Fibroblast of skin of back (primary cell): ENCODE data around the gene SEPSECS. TPM values are rescaled to one million over a fixed set of nuclear protein-coding genes. Genes with fewer than 3 reads are reported as not detected.

ENCODE experiments used
- DNase-seq: peaks from one replicate; pipeline ENCODE4 v3.0.0-alpha.2; 2013
- polyA plus RNA-seq, 2 experiments: library from polyadenylated mRNA; unstranded; fragments of 120-200 nt; gene quantifications; one replicate each; pipeline ENCODE4 v1.2.1, GENCODE V29; 2013; ENCODE audit not compliant: insufficient read length in 2 of 2

SEPSECS gene
- 2.9 TPM for polyA plus RNA-seq (2013, experiment 1 of 2; ENCODE audit: insufficient read length)
- polyA plus RNA-seq (2013, experiment 2 of 2; ENCODE audit: insufficient read length): 3.2 TPM

DNA sequence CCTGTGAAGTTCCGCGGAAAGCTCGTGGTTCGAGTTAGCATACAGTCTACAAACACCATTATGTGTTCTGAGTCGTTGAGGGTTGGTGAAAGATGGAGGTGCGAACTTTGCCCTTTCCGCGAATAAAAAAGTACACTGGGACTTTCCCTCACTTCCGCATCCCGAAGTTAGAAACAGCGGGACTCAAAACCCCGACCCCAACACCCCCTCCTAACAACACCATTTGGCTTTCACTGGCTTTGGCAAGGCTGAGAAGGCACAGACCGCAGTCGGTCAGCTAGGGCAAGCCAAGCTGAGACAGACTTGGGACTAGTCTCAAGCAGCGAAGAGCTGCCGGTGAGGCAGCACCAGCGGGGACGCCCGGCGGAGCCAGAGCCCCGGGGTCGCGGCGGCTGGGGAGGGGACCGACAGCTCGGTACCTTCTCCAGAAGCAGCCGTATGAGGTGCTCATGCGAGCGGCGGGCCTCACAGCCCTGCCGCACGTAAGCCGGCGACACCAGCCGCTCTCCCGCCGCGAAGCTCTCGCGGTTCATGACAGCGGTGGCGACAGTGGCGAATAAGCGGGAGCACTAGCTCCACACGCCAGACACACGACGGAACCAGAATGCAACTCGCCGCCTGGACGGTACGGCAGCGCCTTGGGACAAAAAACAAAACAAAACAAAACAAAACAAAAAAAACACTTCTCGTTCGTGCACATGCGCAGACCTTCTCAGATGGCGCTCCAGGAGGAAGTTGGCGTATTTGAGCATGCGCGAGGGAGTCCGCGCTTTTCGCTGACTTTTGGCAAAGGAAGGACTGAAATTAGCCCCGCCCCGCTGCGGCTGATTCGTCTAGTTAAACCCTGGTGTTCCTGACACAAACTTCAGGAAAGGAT is at the start of gene SEPSECS:
SEPSECS (minus strand) TSS at position 613 of the 877 bp plus-strand sequence; CDS start at position 533, 80 bp downstream.
- DNase-seq: peak; percentile 96

DNA sequence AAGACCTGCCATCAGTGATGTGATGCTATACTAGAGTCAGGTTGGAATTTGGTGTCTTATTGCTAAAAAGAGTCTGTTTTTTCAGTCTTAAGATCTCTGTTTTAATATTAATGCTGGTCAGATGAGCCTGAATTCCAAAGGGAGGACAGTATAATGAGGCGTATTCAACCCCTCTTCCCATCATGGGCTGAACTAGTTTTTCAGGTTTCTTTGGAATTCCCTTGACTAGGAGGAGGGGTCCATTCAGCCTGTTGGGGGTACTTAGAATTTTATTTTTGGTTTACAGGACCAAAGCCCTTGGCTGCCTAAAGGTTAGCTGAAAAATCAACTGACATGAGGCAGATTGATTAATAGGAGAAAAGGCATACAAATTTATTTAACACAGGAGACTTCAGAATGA is 49.5 kb upstream of the SEPSECS start:
- DNase-seq: no peak

GRCh38 chr4:25207997-25208396 is 47.7 kb upstream of the SEPSECS start:
- DNase-seq: no peak

DNA sequence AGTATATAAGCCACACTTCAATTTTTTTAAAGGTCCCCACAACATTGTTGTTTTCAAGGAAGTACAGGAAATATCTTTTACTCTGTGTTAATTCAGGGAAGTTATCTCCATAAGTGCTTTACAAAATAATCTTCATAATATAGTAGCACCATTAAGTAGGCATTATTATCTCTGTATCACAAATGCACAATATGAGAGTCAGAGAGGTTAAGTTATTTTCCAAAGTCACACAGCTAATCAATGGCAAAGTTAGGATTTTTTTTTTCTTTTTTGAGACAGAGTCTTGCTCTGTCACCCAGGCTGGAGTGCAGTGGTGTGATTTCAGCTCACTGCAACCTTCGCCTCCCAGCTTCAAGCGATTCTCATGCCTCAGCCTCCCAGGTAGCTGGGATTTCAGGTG is 38.5 kb upstream of the SEPSECS start:
- no peak for DNase-seq

DNA sequence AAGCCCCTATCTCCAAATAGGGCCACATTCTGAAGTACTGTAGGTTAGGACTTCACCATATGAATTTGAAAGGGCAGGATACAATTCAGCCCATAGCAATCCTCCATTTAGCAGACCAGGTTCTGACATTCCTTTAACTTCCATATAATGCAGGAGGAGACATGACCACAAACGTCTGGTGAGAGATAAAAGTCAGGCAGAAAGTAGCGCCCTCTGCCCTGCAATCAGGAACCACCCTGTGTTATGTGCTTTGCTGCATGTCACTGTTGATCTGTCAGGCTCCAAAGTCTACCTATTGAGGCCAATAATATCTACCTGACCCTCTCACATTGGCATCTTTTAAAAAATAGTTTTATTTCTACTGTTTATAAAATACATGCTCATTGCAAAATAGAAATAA is 30.2 kb upstream of the SEPSECS start:
- DNase-seq: no peak

DNA sequence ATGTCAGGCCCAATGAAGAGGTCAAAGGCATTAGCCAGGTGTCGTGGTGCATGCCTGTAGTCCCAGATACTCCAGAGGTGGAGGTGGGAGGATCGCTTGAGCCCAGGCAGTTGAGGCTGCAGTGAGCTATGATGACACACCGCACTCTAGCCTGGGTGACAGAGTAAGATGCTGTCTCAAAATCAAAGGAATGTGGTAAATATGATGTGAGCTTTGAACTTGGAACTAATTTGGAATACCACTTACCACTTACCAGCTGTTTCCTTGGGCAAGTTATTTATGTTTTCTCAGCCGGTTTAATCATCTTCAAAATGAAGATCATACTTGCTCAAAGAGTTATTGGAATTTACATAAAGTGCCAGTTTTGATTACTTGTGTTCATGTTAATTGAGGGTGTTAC is 23.8 kb upstream of the SEPSECS start:
- no peak for DNase-seq

DNA sequence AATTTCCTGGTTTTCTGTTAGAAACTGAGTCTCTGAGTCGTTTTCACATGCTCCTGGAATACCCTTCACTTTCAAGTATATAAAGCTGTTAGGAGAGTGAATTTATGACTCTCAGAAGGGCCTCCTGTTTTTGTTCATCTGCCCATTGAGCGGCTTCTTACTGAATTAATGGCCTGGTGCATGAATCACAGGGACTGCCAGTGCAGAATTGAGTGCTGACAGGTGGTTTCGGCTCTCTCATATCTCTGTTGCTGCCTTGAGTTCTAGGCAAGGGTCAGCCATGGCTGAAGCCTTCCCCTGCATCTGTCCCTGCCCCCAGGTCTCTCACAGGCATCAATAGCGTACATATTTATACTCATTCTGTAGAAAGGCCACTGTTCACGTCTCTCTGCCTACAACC is 22.7 kb upstream of the SEPSECS start:
- no peak for DNase-seq

GRCh38 chr4:25180524-25181131 is 20.4 kb upstream of the SEPSECS start:
- peak; percentile 42 for DNase-seq

DNA sequence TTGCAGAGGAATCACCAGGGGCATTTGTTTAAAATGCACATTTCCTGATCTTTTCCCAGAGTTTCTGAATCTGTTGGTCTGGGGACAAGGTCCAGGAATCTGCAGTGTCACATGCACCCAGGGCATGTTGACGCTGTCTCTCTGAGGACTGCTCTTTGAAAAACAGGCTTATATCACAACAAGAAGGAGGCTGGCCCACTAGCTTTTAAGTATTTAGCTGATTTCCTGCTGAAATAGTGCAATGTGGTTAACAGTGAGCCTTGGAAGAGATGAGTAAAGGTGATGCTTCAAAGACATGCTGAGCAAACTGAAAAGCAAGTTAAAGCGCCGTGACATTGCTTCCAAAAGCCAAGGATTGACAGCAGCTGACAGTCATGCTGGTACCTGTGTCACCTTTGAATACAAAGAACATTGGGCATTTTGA is 18.6 kb upstream of the SEPSECS start:
- DNase-seq: no peak

DNA sequence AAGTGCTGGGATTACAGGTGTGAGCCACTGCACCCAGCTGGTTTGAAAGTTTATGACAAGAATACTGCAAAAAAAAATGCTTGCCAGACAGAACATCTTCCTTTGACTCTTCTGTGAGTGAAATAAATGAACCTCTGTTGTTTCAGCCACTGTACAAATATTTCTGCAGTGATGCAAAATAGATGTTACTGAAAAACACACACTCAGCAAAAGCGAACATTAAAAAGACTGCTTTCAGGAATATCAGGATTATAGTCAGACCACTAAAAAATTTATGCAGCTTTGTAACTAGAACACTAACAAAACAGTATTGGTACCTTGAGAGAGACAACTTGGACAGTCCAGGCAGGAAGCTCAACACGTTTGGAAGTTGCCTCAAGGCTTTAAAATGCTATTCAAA is 16.9 kb upstream of the SEPSECS start:
- DNase-seq: no peak

DNA sequence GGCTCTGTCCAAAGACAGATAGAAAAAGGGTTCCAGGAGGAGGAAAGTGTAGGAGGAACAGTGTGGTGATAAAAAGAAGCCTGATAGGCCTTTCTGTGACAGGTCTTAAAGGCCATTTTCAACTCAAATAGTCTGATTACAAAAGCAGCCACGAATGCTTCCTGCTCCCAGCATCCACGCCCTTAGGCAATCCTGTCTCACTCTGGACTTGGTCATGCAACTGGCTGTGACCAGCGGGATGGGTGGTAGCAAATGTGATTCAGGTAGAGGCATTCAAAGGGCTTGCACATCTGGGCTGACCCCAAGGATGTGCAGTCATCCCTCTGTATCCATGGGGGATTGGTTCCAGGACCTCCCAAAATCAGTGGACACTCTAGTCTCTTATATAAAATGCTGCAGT is 14.4 kb upstream of the SEPSECS start:
- peak; percentile 8 for DNase-seq

DNA sequence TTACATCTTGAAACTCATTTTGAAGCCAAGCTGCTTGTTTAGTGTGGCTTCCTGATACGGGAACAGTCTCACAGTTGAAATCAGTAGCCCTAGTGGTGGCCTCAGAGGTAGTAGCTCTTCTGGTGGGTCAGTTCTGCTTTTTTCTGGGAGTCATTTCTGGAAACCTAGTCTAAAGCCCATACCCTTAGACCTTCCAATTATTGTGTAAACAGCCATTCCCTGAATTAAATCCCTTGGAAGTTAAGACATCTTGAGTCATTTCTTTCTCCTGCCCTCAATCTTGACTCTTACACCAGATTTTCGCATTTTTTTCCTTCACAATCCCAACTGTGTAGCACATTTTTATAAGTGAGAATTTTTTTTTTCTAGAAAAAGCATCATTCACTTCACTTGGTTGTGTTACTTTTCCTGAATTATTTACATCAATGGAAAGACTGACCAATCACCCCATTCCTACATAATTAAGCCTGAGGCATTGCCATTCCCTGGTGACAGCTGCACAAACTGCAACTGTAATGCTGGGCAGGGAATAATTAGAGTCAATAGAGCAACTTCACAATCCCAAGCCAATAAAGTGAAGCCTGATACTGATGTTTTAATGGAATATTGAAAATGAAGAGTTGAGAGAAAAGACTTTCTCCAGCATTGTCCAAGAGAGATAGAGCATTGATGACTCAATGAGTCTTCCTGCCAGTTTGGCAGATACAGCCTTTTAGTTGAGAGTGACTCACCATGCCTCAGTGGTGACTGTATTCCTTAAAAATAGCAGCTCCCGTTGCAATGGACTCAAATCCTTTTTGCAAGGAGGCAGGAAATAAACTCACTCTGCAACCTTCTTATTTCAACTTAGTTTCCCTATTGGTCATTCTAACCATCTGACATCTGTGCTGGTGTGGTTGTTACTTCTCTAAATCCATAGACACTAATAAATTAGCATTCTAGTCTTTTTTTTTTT is 13.0 kb upstream of the SEPSECS start:
- peak; percentile 99 for DNase-seq

DNA sequence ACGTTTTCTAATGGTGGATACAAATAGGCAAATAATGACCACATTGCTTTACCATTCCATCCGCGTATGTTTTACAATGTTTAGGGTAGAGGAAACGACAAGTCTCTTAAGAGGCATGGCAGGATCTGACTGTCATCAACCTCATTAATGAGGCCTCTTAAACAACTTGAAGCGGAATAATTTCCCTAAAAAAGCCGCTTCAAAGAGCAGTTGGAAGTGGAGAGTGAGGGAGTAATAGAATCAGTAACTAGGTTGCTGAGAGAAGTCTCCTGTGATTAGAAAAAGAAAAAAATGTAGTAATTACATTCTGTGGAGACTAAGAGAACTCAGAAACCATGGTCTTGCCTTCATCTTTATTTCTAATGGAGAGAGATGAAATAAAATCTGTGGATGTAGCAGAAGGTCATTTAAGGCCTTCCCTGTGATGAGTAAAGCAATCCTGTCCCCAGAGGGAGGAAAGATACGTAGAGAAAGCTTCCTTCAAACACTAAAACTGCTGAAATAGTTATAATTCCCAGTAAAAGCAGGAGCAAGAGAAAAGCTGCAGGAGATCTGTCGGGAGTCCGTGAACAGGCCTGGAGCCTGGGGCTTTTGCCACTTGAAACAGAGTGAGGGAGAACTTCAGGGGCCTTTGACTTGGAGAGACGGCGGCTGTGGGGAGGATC is 11.1 kb upstream of the SEPSECS start:
- peak; percentile 20 for DNase-seq

DNA sequence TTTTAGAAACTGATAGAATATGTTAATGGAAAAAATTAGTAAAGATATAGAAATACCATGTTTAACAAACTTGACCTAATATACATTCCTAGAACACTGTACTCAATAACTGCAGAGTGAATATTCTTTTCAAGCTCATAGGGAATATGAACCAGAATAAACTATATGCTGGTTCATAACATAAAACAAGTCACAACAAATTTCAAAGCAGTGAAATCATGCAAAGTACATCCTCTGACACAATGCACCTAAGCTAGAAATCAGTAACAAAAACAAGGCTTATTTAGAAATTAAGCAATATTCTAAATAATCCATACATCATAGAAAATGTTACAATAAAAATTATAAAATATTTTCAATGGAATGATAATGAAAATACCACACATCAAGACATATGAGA is 9.2 kb upstream of the SEPSECS start:
- DNase-seq: no peak

- DNase-seq: no peak
Observed at GRCh38 chr4:25165916-25166315, 5.7 kb upstream of the SEPSECS start.

- DNase-seq: no peak
Observed at GRCh38 chr4:25163196-25163595, 2.9 kb upstream of the SEPSECS start.

DNA sequence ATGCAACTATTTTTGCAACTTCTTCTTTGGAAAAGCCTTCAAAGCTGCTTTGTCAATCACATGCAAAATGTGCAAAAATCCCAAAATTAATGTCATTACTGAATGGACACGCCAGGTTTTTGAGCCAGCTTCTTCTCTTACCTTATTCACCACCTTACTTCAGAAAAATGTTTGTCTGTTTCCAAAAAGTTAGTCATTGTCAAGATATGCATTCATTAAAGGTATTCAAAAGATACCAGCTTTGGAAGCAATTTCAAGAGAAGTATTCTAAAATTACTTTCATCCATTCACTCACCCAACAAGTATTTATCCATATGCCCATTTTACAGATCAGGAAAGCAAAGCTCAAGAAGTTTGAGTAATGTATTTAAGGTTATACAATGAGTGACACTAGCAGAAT is 2.3 kb upstream of the SEPSECS start:
- no peak for DNase-seq

DNA sequence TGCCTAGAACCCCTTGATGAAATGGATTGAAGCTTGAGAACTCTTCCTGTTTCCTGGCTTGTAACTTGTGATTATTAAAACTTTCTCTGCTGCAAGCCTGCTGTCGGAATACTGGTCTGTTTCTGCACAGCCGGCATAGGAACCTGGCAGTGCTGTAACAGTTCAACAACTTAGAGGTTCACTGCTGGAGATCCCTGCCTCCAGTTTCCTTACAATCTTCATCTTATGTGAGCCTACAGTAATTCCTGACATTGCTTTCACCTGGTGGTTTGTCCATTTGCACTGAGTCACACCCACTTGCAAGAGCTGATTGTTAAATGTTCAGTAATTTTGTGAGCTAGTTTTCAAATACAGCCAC is 1.3 kb upstream of the SEPSECS start:
- no peak for DNase-seq

DNA sequence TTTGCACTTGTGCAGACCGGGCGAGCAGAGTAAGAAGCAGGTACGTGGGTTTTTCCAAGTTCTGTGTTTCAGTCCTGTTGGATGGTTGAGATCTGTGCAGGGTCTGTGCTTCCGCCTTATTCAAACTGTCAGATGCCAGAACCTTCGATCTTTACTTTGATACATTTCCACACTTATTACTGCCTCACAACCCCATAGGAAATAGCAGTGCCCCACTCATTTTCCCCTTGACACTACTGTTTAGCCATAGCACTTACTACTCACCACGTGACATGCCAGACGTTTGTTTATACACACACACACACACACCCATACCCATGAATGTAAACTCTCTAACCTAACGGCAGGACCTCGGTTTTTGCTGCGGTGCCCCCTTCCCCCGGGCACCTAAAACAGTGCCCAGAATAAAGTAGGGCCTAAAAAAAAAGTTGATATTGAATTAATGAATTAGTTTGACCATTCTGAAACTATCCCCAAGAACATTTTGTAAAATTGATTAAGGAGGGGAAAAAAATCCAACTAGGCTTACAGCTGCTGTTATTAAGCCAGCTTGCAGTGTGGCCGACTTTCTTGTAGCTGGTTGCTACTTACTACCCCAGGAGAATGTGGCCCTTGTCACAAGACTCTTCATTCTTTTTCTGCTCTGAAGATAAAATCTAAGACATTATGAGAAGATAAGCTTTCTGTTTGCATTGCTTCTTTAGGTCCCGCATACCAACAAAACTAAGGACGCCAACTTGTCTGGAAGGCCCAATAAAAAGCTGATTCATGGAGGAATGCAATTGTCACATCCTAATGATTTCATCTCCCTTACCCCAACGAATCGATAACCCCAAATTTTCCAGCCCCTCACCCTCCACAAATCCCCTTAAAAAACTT is 704 bp upstream of the SEPSECS start:
- no peak for DNase-seq

- DNase-seq: no peak
Observed at GRCh38 chr4:25158817-25159216, 1.4 kb downstream of the SEPSECS start.

DNA sequence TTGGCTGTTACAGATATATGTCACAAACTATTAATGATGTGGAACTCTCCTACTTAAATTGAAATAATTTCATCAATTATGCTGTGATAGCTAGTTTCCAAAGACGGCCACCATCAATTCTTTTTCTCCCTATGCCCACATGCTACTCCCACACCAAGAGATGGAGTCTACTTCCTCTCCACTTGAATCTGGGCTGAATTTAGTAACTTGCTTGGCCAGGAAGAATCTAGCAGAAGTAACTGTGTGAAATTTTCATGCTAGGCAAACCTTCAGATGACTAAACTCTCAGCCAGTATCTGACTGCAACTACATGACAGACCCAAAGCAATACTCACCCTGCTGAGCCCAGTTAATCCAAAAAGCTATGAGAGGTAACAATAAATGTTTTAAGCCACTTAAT is 3.2 kb downstream of the SEPSECS start:
- no peak for DNase-seq
